HCT116 (cell line): ENCODE measurements around the gene UBE2H. TPM values are rescaled to one million over a fixed set of nuclear protein-coding genes. Genes with fewer than 3 reads are reported as not detected.

ENCODE experiments used
- ATAC-seq: fragments of 200-7000 bp; cut with Tn5 transposase; 2 replicates; pipeline ENCODE4 v1.9.1; 2020; ENCODE audit warnings: mild to moderate bottlenecking, moderate library complexity
- BruUV-seq: library from RNA; stranded (reverse); fragments of 400-500 nt; replicated peaks from 2 replicates; lab custom pipeline; 2021; lab: Mats Ljungman, UMichigan
- CTCF ChIA-PET: fragments of 300-600 bp; sonication (Branson Sonifier 250); formaldehyde crosslinking; loops from one replicate; lab custom pipeline; 2021; ENCODE audit warnings: antibody characterized with exemption; lab: Charles Lee
- POLR2A ChIA-PET: fragments of 300-600, 350-600 bp; sonication (Branson Sonifier 250); formaldehyde crosslinking; loops from one replicate; lab custom pipeline; 2021; ENCODE audit warnings: antibody characterized with exemption; lab: Charles Lee
- RAD21 ChIA-PET, 2 experiments: fragments of 300-600 bp; sonication (Branson Sonifier 250); formaldehyde crosslinking; loops; one replicate each; lab custom pipeline; 2023; ENCODE audit warnings: low total read pairs in 2 of 2; ENCODE audit not compliant: uncharacterized antibody in 2 of 2, unreplicated experiment in 2 of 2, low non-redundant PET in 1 of 2; lab: Charles Lee
- DNase-seq: peaks from one replicate; pipeline ENCODE4 v3.0.0-alpha.2; 2010; ENCODE audit warnings: low read depth, low spot score
- H2AFZ ChIP-seq: fragments of 200-600 bp; shearing (Covaris generic), sonication (generic); 2 replicates; pipeline ENCODE4 v1.6.1; 2017; ENCODE audit warnings: low read depth, mixed run types, mixed read lengths, antibody characterized with exemption, low read length; ENCODE audit not compliant: poor library complexity, severe bottlenecking
- H3K27ac ChIP-seq: 2 replicates; pipeline ENCODE4 v1.5.1; 2012; ENCODE audit warnings: low read depth, low read length
- H3K27me3 ChIP-seq: fragments of 200-600 bp; sonication (generic); 2 replicates; pipeline ENCODE4 v1.6.1; 2016; ENCODE audit warnings: mixed run types, low read length, mixed read lengths; ENCODE audit not compliant: insufficient read depth
- H3K36me3 ChIP-seq, 2 experiments: fragments of 200-500 bp in 1 of 2; fragments of 200-600 bp in 1 of 2; sonication (Bioruptor generic) in 1 of 2; sonication (generic) in 1 of 2; 2 replicates each; pipeline versions ENCODE4 v1.5.1 to v1.6.1; 2014 to 2016; ENCODE audit warnings: low read length in 2 of 2, inconsistent platforms in 1 of 2, mixed read lengths in 1 of 2, mixed run types in 1 of 2; ENCODE audit not compliant: insufficient read depth in 2 of 2, control insufficient read depth in 1 of 2
- H3K4me1 ChIP-seq, 2 experiments: fragments of 200-600 bp in 1 of 2; sonication (generic) in 1 of 2; 2 replicates each; pipeline versions ENCODE4 v1.5.1 to v1.6.1; 2012 to 2017; ENCODE audit warnings: low read length in 2 of 2, inconsistent platforms in 1 of 2, mild to moderate bottlenecking in 1 of 2, mixed read lengths in 1 of 2, mixed run types in 1 of 2, moderate library complexity in 1 of 2; ENCODE audit not compliant: insufficient read depth in 2 of 2, control insufficient read depth in 1 of 2
- H3K4me2 ChIP-seq: fragments of 200-600 bp; sonication (generic); 2 replicates; pipeline ENCODE4 v1.6.1; 2017; ENCODE audit warnings: mixed run types, low read length, mixed read lengths
- H3K4me3 ChIP-seq, 2 experiments: fragments of 200-600 bp in 1 of 2; sonication (generic) in 1 of 2; replicated peaks in 1 of 2; 2 replicates each; pipeline ENCODE4 v1.5.1; 2011 to 2016; ENCODE audit warnings: low read length in 2 of 2, control low read depth in 1 of 2, low read depth in 1 of 2, mild to moderate bottlenecking in 1 of 2, mixed read lengths in 1 of 2, mixed run types in 1 of 2
- H3K79me2 ChIP-seq: fragments of 200-600 bp; sonication (generic); 2 replicates; pipeline ENCODE4 v1.6.1; 2017; ENCODE audit warnings: mild to moderate bottlenecking, mixed run types, low read length, moderate library complexity, mixed read lengths; ENCODE audit not compliant: insufficient read depth
- H3K9ac ChIP-seq: fragments of 200-600 bp; sonication (generic); 2 replicates; pipeline ENCODE4 v1.6.1; 2016; ENCODE audit warnings: low read length, mixed read lengths
- H3K9me2 ChIP-seq: fragments of 200-600 bp; sonication (generic), shearing (Covaris generic); 2 replicates; pipeline ENCODE4 v1.6.1; 2017; ENCODE audit warnings: mixed run types, mild to moderate bottlenecking, moderate library complexity; ENCODE audit not compliant: insufficient read depth
- H3K9me3 ChIP-seq, 2 experiments: fragments of 200-500 bp in 1 of 2; fragments of 200-600 bp in 1 of 2; sonication (Bioruptor generic) in 1 of 2; sonication (generic) in 1 of 2; 2 replicates each; pipeline ENCODE4 v1.6.1; 2014 to 2017; ENCODE audit warnings: low read length in 2 of 2, mixed read lengths in 2 of 2, inconsistent platforms in 1 of 2, low read depth in 1 of 2, mild to moderate bottlenecking in 1 of 2, mixed run types in 1 of 2, moderate library complexity in 1 of 2; ENCODE audit not compliant: control insufficient read depth in 1 of 2, insufficient read depth in 1 of 2
- H4K20me1 ChIP-seq: fragments of 200-600 bp; sonication (generic), shearing (Covaris generic); 2 replicates; pipeline ENCODE4 v1.6.1; 2017; ENCODE audit warnings: mixed run types, mild to moderate bottlenecking, moderate library complexity; ENCODE audit not compliant: insufficient read depth
- CEBPB ChIP-seq: IDR thresholded peaks from 2 replicates; pipeline ENCODE4 v1.6.1; 2012; ENCODE audit warnings: low read depth
- ELF1 ChIP-seq: IDR thresholded peaks from 2 replicates; pipeline ENCODE4 v1.6.1; 2012; ENCODE audit warnings: low read depth, borderline replicate concordance
- EZH2phosphoT487 ChIP-seq: fragments of 200-600 bp; IDR thresholded peaks from 2 replicates; pipeline ENCODE4 v1.6.1; 2018; ENCODE audit warnings: antibody characterized with exemption, borderline replicate concordance
- JUND ChIP-seq: IDR thresholded peaks from 2 replicates; pipeline ENCODE4 v1.6.1; 2012
- MAX ChIP-seq: IDR thresholded peaks from 2 replicates; pipeline ENCODE4 v1.6.1; 2012
- SIN3A ChIP-seq: IDR thresholded peaks from 2 replicates; pipeline ENCODE4 v1.6.1; 2012; ENCODE audit warnings: low read depth
- TCF7L2 ChIP-seq: IDR thresholded peaks from 2 replicates; pipeline ENCODE4 v1.7.0; 2011; ENCODE audit warnings: borderline replicate concordance, inconsistent platforms; ENCODE audit not compliant: insufficient read depth, insufficient read length; ENCODE audit errors: extremely low read depth
- ZNF274 ChIP-seq: fragments of 200-500 bp; sonication (Bioruptor generic); IDR thresholded peaks from 2 replicates; pipeline ENCODE4 v1.6.1; 2014; ENCODE audit warnings: mild to moderate bottlenecking, low read depth, low read length, inconsistent platforms
- intact Hi-C: fragments of 100-400 bp; cut with micrococcal nuclease; formaldehyde crosslinking; loops from 2 replicates; pipeline ENCODE4 v1.10.0; 2022
- total RNA-seq: library from RNA; stranded (reverse); gene quantifications from one replicate; pipeline ENCODE4 v1.2.1, GENCODE V29; 2021; ENCODE audit not compliant: unreplicated experiment
- TF ChIP-seq, protein P1 (sequence below): IDR thresholded peaks from 2 replicates; pipeline ENCODE4 v1.6.1; 2012; ENCODE audit warnings: low read depth
- TF ChIP-seq, protein P2 (sequence below): IDR thresholded peaks from 2 replicates; pipeline ENCODE4 v1.6.1; 2011; ENCODE audit warnings: mild to moderate bottlenecking, low read length, moderate library complexity; ENCODE audit not compliant: insufficient replicate concordance; ENCODE audit errors: extremely low read depth

The UBE2H gene
- total RNA-seq, 1 experiment from 2014 or later, result 117 TPM

DNA sequence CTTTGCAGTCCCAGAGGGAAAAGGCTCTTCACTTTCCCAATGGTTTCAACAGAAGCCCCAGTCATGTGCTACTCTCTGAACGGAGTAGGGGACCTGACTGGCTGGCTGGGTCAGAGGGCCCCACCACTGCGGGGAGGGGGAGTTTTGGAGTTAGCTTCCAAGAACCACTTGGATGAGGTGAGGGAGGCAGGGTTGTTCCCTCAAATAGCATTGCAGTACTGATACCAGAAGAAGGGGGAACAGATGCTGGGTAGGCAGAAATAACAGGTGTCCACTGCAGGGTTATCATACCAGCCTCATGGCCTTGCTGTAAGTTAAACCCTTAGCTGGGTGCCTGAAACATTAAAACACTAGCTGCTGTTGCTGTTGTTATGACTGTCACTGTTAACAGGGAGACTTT, 131.3 kb downstream of the UBE2H start:
- no TSS peak for BruUV-seq
- H3K36me3 ChIP-seq, result no peaks in the 10 kb centered on the region
- ChIA-PET POLR2A (no interaction called here), CTCF (no interaction called here), RAD21 (no interaction called here)
- H3K79me2 ChIP-seq, result no peaks in the 10 kb centered on the region
- H3K9me2 ChIP-seq, result no peaks in the 10 kb centered on the region
- peaks cover 11 to 24% of the 10 kb centered on the region in 2 experiments; a peak in 3 of 4 replicates for H3K4me1 ChIP-seq
- no peak overlapping the region for H2AFZ ChIP-seq
- no peak for TF ChIP-seq ZNF274
- no peak for TF ChIP-seq CEBPB
- no peak for TF ChIP-seq TCF7L2
- TF ChIP-seq, protein P1, sequence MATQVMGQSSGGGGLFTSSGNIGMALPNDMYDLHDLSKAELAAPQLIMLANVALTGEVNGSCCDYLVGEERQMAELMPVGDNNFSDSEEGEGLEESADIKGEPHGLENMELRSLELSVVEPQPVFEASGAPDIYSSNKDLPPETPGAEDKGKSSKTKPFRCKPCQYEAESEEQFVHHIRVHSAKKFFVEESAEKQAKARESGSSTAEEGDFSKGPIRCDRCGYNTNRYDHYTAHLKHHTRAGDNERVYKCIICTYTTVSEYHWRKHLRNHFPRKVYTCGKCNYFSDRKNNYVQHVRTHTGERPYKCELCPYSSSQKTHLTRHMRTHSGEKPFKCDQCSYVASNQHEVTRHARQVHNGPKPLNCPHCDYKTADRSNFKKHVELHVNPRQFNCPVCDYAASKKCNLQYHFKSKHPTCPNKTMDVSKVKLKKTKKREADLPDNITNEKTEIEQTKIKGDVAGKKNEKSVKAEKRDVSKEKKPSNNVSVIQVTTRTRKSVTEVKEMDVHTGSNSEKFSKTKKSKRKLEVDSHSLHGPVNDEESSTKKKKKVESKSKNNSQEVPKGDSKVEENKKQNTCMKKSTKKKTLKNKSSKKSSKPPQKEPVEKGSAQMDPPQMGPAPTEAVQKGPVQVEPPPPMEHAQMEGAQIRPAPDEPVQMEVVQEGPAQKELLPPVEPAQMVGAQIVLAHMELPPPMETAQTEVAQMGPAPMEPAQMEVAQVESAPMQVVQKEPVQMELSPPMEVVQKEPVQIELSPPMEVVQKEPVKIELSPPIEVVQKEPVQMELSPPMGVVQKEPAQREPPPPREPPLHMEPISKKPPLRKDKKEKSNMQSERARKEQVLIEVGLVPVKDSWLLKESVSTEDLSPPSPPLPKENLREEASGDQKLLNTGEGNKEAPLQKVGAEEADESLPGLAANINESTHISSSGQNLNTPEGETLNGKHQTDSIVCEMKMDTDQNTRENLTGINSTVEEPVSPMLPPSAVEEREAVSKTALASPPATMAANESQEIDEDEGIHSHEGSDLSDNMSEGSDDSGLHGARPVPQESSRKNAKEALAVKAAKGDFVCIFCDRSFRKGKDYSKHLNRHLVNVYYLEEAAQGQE, result no peak
- TF ChIP-seq ELF1, result no peak
- H3K27me3 ChIP-seq, result no peaks in the 10 kb centered on the region
- intact Hi-C loops, result no loop called here
- H3K4me3 ChIP-seq, result no peak overlapping the region
- H3K27ac ChIP-seq, result no peak overlapping the region
- no peak overlapping the region for H3K4me2 ChIP-seq
- H3K9me3 ChIP-seq, result peaks cover 0 to 10% of the 10 kb centered on the region in 2 experiments; a peak in 1 of 4 replicates
- H3K9ac ChIP-seq, result no peak overlapping the region
- ATAC-seq (no peak), DNase-seq (no peak)
- H4K20me1 ChIP-seq, result no peaks in the 10 kb centered on the region

DNA sequence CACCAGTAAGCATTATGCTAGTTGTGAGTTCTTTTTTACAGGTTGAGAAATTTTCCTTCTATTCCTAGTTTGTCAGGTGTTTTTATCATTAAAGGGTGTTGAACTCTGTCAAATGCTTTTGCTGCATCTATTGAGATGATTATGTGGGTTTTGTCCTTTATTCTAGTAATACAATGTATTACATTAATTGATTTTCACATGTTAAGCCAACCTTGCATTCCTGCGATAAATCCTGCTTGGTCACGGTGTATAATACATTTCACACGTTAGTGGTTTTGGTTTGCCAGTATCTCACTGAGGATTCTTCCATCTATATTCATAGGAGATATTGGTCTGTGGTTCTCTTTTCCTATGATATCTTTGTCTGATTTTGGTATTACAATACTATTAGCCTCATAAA, 136.0 kb downstream of the UBE2H start:
- intact Hi-C loops, result no loop called here
- Histone ChIP-seq H3K27me3 (no peaks in the 10 kb centered on the region), H3K27ac (no peak overlapping the region), H3K4me1 (no peaks in the 10 kb centered on the region), H4K20me1 (no peaks in the 10 kb centered on the region), H3K36me3 (no peaks in the 10 kb centered on the region), H2AFZ (no peak overlapping the region), H3K4me2 (no peak overlapping the region), H3K79me2 (no peaks in the 10 kb centered on the region), H3K4me3 (no peak overlapping the region), H3K9me3 (peaks cover 0 to 10% of the 10 kb centered on the region in 2 experiments; a peak in 1 of 4 replicates), H3K9ac (no peak overlapping the region), H3K9me2 (no peaks in the 10 kb centered on the region)
- DNase-seq (no peak), ATAC-seq (no peak)
- ChIA-PET CTCF (no interaction called here), RAD21 (no interaction called here), POLR2A (no interaction called here)
- TF ChIP-seq, protein P1, result no peak
- TF ChIP-seq TCF7L2 (no peak), EZH2phosphoT487 (no peak), JUND (no peak), SIN3A (no peak), MAX (no peak)
- TF ChIP-seq, protein P2, sequence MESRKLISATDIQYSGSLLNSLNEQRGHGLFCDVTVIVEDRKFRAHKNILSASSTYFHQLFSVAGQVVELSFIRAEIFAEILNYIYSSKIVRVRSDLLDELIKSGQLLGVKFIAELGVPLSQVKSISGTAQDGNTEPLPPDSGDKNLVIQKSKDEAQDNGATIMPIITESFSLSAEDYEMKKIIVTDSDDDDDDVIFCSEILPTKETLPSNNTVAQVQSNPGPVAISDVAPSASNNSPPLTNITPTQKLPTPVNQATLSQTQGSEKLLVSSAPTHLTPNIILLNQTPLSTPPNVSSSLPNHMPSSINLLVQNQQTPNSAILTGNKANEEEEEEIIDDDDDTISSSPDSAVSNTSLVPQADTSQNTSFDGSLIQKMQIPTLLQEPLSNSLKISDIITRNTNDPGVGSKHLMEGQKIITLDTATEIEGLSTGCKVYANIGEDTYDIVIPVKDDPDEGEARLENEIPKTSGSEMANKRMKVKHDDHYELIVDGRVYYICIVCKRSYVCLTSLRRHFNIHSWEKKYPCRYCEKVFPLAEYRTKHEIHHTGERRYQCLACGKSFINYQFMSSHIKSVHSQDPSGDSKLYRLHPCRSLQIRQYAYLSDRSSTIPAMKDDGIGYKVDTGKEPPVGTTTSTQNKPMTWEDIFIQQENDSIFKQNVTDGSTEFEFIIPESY, result no peak
- no TSS peak for BruUV-seq
